H54 (cell line): ENCODE measurements around the gene NSFL1C.

ENCODE experiments used
- DNase-seq: peaks from one replicate; pipeline ENCODE4 v3.0.0; 2011; ENCODE audit warnings: low spot score, mixed read lengths; ENCODE audit not compliant: insufficient read length
- FAIRE-seq: peaks from 3 replicates; lab custom pipeline; 2011; peaks lifted over from hg19 to GRCh38; lab: Jason Lieb, UNC
- POLR2A ChIP-seq: IDR thresholded peaks from 2 replicates; pipeline ENCODE4 v1.6.1; 2011; ENCODE audit warnings: low read depth, mild to moderate bottlenecking, low read length

Gene NSFL1C

GRCh38 chr20:1392443-1392692 is 74.3 kb downstream of the NSFL1C start:
- no peak; the same call in 1 of the 2 replicates for TF ChIP-seq POLR2A
- FAIRE-seq (no peak), DNase-seq (no peak)
